HG02938 (cell line): Measurements from ENCODE around the gene SLC9A1.

ENCODE experiments used
- ATAC-seq: cut with Tn5 transposase; IDR thresholded peaks from one replicate; pipeline ENCODE4 v1.9.1; 2021; ENCODE audit warnings: mild to moderate bottlenecking, moderate library complexity; ENCODE audit not compliant: unreplicated experiment

SLC9A1 gene

DNA sequence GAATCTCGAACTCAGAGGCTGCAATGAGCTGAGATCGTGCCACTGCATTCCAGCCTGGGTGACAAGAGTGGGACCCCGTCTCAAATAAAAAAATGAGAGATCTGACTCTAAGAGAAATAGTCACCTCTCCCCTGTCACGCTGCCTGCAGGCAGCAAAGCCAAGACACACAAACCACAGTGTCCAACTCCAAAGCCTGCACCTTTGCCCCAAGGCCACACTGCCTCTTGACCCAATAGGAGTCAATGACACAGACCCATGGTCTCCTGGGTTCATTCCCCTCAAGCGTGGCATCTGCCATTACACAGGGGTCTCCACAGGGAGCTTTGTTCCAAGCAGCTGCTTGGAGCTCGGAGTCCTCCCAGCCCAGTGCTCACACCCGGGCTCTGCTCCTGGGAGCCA is 46.3 kb downstream of the SLC9A1 start:
- ATAC-seq = no peak

DNA sequence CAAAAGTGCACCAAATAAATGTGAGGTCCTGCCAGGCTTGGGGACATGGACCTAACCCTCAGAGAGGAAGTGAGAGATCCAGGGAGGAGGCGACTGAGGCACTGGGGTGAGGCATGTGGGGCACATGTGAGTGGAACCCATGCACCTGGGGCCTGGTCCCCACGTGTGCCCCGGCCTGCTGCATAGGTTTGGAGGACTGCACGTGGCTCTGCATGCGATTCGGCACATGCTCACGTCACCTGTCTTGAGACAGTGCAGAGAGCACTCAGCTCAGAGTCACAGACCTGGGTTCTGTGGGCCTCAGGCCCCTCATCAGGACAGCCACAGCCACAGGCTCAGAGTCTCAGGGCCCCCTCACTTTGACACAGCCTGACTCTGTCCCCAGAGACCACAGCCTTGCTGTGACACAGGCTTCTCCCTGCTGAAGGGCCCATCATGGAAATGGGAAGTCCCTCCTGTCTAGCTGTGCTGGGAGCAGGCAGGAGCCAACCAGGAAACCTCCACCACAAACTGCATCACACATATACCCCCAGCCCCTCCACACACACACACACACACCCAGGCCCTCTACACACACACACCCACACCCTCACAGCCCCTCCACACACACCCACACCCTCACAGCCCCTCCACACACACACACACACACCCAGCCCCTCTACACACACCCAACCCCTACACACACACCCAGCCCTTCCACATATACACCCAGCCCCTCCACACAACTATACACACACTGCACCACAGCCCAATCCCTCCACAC is 48.2 kb downstream of the SLC9A1 start:
- no peak for ATAC-seq

DNA sequence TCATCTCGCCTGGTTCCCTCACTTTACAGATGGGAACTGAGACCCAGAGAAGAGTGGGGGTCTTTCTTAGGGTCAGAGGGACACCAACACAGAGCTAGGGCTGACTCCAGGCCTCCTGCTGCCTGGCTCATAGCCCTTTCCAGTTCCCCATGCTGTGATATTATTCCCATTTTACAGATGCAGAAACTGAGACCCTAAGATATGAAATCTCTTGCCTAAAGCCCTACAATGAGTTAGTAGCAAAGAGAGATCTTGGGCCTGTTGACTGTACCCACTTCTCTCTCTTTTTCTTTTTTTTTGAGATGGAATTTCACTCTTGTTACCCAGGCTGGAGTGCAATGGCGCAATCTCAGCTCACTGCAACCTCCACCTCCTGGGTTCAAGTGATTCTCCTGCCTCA is 49.9 kb downstream of the SLC9A1 start:
- no peak for ATAC-seq

DNA sequence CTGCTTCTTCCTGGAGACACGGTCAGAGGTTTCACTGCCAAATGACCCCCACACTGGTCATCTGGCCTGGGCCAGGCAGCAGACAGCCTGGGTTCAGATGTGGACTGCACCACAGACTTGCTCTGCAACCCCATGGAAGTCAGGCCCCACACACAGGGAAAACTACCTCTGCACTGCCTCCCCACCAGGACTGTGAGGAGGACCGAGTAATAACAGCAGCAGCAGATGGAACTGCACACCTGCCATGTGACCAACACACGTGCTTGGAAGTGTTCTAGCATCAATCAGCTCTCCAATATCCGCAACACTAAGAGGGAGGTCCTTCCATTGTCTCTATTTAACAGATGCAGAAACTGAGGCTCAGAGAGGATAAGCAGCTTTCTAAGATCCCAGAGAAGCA is 51.4 kb downstream of the SLC9A1 start:
- no peak for ATAC-seq

DNA sequence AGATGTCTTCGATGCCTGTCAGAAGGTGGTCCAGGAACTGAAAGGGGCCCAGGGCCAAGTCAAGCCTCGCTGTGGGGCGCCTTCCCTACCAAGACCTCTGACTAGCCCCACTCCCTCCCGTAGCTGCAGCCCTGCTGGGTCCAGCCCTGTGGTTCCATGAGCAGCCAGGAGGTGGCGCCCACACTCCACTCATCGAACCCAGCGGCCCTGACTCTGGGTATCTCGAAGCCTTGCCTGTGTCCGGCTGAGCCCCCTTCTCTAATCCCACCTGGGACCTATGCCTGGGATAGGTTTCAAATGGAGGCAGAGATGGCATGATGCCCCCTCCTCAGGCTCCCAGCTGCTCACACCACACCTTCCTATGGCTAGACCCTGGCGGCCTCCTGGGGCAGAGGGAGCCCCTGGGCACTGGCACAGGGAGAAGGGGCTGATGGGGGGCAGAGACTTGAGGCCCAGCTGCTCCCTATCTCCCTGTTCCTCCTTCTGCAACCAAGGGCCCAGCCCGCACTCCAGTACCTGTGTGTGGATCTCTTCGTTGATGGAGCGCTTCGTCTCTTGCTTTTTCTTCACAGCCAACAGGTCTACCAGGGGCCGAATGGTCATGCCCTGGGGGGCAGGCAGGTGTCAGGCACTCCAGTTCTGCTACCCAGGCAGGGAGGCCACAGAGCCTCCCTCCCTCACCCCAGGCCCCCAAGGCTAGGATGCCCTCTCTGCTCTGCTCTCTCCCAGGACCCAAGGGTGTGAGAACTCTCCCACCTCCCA is 52.0 kb downstream of the SLC9A1 start:
- no peak for ATAC-seq

DNA sequence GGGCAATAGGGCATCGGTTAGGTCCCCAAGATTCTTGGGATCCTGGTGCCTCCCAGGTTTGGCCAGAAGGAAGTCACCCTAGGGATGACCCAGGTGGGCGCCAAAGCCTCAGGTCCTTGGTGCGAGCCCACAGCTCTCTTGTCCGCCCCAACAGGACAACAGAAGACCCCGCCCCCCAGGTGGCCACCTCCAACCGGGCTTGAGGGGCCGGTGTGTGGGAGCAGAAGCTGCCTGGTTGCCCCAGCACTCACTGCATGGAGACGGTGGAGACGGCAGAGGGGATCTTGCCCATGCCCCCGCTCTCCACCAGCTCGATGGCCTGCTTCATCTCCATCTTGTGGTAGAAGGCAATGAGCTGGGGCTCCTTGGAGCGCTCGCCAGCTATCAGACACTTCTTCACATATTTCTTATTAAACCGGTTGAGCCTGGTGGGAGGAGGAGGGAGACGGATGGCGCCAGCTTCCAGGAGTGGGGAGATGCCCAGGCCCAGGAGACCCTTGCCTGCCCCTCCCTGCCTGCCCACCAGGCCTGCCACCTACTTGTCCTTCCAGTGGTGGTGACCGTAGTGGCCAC is 52.7 kb downstream of the SLC9A1 start:
- ATAC-seq = no peak

DNA sequence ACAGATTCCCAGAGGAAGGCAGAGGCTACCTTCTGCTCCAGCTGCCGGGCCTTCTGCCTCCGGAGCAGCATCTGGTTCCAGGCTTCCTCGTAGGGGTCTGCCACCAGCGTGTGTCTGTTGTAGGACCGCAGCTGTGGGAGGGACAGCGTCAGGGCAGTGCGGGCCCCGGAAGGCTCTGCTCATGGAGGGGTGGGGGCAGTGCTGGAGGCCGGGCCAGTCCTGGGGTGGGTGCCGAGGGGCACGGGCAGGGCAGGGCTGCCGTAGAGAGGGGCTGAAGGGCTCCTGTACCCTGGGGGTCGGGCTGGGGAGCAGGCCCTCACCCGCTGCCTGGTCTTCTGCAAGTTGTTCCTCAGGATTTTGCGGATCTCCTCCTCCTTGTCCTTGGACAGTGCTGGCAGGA is 53.2 kb downstream of the SLC9A1 start:
- ATAC-seq = no peak

DNA sequence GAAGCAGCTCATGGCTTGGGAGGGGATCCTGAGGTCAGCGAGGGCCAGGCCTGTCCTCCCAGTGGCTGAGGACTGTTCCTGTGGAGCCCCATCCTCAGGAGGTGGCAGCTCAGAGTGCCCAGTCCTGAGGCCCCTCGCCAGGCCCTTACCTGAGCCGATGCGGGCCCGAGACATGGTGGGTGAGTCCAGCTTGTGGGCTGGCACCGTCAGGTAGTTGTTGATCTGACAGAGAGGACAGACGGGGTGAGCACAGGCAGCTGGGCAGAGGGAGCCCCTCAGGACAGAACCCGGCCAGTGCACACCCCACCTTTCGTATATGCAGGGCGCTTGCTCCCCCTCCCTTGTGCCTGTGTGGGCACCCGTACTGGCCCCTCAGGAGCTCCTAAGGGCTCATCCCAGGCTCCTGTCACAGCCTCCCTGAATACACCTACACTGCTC is 53.9 kb downstream of the SLC9A1 start:
- ATAC-seq = no peak

DNA sequence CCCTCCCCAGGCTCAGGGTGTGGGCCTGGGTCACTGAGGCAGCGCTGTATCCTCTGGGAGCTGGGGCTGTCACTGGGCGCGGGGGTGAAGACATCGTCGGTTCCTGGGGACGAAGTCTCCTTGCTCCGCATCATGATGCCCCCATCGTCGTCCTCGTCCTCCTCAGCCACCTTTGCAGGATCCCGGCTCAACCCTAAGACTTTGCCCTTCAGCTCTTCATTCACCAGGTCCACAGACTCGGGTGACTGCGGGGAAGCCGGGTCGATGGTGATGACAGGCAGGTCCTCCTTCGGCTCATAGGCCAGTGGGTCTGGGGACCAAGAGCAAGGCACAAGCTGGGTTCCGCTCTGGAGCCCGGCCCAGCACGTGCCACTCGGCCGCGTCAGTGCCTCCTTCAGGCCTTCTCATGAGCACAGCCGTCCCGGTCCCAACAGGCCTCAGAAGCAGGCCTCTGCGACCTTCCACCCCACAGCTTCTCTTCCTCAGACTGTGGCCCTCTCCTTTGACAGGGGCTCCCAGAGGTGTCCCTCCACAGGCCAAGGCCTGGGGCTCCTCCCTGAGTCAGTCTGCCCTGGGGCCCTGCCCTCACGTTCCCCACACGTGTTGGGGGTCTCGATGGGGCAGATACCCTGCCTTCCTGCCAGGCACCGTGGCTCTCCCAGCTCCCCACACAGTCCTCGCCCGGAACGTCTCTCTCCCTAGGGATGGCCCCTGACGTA is 54.4 kb downstream of the SLC9A1 start:
- no peak for ATAC-seq

DNA sequence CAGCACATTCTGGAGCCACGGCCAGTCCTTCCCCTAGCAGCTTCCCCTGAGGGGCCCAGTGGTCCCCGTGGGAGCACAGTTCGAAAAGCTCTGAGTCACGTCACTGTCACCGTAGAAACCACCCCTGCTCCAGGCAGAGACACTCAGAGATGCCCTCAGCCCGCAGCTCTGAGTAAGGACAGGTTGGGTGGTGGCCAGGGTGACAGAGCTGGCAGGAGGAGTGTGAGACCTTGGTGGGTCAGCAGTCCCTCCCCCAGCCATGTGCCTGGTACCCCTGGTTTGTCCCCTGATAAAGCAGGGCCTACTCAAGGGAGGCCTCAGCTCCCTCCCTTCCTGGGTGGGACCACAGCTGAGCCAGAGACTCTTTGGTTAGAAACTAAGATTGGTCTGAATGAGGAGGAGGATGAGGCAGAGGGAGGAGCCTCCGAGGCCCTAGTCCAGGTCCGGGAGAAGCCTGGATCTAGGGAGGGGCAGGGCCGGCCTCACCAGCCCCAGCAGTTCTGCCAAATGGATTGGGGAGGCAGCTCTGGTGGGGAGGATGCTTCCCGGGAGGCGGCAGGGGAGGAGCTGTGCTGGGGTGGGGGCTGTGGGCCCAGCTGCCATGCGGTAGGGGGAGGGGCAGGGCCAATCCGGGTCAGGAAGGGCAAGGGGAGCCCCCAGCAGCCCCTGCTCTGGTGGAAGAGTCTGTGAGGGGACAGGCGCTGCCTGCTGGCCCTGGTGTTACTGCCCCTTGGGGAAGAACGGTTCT is 55.2 kb downstream of the SLC9A1 start:
- ATAC-seq = no peak

DNA sequence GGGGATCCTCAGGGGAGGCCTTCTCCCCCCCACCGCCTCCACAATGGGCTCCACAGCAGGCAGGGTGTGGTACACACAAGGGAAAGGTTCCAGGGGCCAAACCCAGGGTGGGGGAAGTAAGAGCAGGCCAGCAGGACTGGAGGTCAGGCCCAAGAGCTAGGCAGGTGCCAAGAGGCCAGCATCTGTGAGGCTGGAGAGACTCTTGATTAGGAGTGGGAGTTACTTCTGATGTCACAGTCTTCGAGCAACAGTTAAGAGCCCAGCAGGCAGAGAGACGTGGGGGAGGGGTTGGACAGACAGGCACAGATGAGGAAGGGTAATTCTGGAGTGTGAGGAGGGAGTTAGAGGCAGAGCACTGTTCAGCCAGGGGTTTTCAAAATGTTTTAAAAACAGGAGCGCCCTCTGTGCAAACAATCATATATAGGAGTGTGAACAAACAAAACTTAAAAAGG is 55.8 kb downstream of the SLC9A1 start:
- no peak for ATAC-seq

DNA sequence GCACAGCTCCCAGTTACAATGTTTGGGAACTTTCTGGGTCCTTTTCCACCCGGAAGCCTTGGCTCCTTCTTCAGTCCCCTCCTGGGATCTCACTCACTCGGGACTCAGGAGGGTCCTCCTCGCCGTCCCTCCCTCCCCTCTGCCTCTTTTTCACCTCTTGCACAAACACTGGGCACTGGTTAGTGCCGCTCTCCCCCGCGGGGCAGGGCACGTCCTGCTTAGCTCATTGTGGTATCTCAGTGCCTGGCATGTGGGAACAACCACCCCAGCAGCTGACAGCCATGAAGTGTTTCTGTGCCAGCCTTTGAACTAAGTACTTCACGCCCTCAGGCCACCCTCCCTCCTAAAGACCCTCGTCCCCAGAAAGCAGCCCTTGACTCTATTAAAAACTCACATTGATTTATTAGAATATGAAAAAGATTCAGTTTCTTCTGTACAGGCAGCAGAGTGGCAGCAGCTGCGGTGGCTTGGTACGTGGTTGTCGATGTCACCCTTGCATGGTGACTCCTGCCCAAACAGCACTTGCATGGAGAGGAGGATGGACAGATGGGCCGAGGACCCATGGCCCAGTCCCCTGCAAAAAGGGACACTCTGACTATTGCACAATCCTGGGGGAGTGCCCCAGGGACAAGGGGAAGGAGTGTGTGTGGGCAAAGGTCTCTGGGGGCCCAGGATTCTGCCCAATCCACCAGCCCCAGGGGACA is 56.3 kb downstream of the SLC9A1 start:
- no peak for ATAC-seq

DNA sequence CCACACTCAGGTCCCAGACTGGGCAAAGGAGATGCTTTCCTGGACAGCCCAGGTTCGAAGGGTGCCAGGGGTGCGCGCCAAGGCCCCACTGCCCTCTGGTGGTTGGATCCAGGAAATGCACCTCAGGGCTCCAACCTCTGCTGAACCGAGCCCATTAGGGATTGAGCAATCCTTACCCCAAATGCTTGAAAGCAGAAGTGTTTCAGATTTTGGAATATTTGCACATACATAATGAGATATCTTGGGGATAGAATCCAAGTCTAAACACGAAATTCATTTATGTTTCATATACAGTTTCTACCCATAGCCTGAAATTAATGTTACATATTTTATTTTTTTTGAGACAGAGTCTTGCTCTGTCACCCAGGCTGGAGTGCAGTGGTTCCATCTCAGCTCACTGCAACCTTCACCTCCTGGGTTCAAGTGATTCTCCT is 57.4 kb downstream of the SLC9A1 start:
- no peak for ATAC-seq

DNA sequence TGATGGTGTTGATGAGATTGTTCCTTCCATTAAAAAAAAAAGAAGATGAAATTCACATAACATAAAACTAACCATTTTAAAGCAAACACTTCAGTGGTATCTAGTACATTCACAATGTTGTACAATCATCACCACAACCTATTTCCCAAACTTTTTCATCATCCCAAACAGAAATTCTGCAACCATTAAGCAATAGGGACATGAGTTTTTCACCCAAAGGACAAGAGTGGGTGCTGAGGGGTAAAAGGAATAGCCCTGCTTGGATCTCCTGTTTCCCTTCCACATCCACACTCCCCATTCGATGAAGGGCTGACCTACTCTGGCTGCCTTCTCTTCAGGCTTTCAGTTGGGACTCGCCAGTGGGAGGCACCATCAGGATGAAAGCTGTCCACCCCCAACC is 59.3 kb downstream of the SLC9A1 start:
- no peak for ATAC-seq

DNA sequence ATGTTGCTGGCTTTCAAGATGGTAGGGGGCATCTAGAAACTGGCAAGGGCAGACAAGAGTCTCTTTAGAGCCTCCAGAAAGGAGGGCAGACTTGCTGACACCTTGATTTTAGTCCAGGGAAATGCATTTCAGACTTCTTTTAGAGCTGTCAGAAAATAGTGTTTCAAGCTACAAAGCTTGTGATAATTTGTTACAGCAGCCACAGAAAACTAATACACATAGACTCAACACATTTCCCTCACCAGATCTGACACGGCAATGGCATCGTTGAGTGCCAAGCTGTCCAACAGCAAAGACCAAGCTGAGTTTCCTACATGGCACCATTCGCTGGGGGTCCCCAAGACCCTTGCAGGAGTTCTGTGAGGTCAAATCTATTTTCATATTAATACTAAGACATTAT is 62.0 kb downstream of the SLC9A1 start:
- ATAC-seq = no peak

DNA sequence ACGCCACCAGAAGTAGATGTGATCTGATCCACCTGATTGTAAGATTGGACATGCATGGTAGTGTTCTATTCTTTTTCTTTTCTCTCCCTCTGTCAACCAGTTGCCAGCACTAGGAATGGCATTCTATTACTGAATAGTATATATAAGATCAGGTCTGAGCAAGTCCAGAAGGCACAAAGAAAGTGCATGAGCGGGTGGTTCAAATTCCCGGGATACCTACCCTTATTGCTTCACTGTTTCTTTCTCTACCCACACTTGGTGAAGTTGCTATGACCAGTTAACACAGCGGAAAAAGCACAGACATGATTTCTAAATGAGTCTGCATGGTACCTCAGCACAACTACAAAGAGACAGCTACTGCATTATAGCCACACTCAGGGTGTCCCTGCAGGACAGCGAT is 64.0 kb downstream of the SLC9A1 start:
- ATAC-seq = no peak

DNA sequence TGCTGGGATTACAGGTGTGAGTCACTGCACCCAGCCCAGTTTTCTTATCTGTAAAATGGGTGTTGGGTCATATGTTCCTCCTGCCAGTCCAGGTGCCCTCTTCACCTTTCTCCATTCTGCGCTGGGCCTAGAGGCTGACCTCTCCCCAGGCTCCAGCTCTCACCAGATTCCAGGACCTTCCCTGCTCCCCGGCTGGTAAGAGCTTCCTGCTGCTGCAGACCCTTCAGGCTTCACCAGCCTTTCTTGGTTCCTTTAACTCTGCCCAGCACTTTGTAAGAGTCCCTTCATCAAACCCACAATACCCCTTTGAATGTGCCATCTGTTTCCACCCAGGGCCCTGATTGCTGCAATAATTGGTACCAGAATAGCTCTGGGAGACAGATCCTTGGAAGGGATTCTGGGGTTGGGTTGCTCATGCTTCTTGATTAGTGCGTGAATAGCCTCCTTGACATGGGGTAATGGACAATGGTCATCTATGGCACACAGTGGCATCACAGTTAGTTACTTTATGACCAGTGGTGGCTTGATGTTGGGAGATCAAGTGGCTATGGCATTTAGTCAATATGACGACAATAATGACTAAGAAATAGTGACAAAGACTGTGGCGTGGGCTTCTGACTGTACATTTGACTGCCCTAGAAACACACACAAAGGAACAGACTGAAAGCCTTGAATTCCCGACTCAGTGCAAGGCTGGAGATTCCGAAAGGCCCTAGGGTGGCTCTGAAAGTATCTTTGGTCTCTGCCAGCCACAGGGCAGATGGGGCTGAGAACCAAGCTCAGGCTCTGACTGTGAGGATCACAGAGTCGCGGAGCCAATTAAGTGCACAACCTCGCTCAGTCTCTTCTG is 67.3 kb downstream of the SLC9A1 start:
- ATAC-seq = no peak

DNA sequence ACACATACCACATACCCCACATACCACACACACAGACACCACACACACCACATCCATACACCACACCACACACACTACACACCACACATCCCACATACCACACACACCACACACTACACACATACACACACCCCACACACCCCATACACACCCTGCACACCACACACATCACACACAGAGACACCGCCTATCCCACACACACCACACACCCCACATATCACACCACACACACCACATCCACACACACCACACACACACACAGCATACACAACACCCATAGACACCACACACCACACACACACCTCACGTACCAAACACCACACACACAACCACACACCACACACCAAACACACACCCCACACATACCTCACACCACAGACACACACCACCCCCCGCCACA is 68.3 kb downstream of the SLC9A1 start:
- no peak for ATAC-seq

DNA sequence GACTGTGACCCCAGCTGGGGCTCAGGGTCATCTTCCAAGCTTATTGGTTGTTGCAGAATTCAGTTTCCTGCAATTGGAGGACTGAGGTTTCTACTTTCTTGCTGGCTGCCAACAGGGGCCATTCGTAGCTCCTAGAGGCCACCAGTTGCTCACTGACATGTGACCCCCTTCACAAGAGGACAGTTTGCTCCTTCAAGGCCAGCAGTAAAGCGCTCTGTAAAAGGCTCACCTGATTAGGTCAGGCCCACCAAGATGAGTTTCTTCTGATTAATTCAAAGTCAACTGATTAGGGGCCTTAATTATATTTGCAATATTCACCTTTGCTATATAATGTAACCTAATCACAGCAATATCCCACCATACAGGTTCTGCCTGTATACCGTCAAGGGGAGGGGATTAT is 68.9 kb downstream of the SLC9A1 start:
- no peak for ATAC-seq
